Erythroblast (primary cell): ENCODE results near the gene LYPLA2.

ENCODE experiments used
- GATA1 ChIP-seq: IDR thresholded peaks from 2 replicates; pipeline ENCODE4 v1.6.1; 2011; ENCODE audit warnings: low read depth, mild to moderate bottlenecking, control low read depth, low read length, moderate library complexity
- POLR2A ChIP-seq: IDR thresholded peaks from 2 replicates; pipeline ENCODE4 v1.6.1; 2011; ENCODE audit warnings: mild to moderate bottlenecking, low read length

DNA sequence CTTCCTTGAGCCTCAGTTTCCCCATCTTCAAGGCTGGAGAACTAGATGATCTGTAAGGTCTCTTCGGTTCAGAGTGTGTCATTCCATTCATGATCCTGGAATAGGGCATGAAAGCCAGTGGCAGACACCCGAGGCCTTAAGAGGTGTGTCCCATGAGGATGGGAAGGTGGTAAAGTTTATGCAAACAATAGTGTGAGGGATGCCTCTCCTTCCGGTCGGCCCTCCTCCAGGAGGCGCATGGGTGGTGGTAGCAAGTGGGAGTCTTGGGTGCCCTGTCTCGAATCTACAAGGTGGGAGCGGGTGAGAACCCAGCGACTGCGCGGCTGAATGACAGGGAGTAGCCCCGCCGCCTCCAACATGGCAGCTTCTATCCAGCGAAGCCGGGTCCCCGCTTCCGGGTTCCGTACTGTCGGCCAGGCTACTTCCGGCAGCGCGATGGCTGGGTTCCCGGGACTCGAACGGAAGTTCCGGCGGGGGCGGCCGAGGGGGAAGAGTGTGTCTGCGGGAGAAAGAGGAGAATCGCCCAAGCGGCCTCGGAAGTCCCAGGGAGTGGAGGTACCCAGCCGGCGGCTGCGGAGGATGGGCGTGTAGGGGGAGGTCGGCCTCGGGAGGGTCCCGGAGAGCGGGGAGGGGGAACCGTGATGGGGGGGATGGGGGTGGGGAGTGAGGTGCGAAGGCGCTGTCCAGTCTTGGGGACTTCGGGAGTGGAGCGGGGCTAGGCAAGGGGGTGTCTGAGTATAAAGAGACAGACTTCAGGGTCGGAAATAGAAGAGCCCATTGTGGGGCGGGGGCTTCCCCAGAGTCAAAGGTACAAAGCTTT, at the start of gene LYPLA2:
- TF ChIP-seq POLR2A = peak; percentile 53
- TF ChIP-seq GATA1 = no peak
